NCI-H82 (cell line): ENCODE measurements around the gene DPH3.
"Not testable (repeated sequence)": the region's sequence is repeated elsewhere in the genome, so short reads cannot be mapped to it uniquely, and the experiment has no call there.

Experiments
- DNase-seq: peaks from one replicate; lab custom pipeline; 2025; lab: John Stamatoyannopoulos, UW

DPH3 gene

GRCh38 chr3:16264708-16265454 is at the start of gene DPH3, which contains the start of gene OXNAD1:
TSS of gene DPH3 (minus strand) at chr3:16264943. CDS start at chr3:16264876, 67 bp downstream.
TSS of gene OXNAD1 (plus strand) at chr3:16265212. CDS start at chr3:16270953, 5,741 bp downstream.
- peak; percentile 99 for DNase-seq

DNA sequence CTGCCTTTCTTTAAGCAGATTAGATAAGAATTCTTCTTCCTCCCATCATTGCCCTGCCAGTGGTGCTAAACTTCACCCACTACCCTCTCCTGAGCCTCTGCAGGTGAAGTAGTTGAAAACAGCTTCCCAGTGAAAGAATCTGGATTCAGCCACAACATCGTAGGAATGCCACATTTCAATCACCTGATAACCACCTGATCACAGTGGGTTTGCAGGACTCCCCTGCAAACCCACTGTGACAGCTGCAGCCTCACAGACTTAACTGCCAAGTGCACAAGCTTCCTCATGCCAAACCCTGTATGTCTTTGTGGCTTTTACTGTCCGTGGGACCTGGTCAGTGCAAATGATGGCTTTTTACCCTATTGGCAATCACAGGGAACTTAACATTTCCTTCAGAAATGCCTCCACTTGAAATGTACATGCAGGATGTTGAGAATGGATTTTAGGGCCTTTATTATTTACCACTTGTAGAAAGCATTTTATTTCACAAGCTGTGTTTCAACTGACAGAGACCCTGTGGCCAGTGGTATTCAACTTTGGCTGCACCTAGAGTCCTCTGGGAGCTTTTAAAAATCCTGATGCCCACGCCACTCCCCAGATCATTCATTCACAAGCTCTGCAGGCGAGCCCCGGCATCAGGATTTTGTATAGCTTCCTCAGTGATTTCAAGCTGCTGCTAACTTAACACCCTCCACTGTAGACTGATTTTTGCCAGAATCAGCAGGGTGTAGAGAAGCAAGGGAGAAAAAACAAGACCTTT is 49.3 kb upstream of the DPH3 start:
- DNase-seq, result no peak

DNA sequence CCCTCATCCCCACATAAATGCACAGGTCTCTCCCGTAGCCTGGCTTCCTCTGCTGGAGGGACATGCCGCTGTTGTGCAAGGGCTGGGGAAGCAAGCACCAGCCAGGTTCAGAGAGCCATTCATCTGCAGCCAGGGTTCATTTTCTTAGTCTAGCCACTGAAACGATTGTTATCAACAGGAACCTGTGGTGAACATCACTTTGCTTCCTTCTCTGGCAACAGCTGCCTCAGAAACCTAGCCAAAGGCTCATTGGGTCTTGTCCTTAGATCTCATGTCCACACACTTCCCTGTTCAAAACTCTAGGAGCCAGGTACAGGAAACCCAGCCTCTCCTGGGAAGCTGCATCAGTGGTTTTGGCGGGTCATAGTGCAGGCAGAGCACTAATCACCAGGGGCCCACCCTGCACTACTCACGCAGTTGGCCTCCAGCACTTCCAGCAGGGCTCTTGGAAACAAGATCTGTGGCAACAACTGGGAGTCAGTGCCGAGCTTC is 47.3 kb upstream of the DPH3 start:
- DNase-seq, result no peak

- DNase-seq, result not testable (repeated sequence)
Measured at GRCh38 chr3:16310486-16310885, 45.7 kb upstream of the DPH3 start.

DNA sequence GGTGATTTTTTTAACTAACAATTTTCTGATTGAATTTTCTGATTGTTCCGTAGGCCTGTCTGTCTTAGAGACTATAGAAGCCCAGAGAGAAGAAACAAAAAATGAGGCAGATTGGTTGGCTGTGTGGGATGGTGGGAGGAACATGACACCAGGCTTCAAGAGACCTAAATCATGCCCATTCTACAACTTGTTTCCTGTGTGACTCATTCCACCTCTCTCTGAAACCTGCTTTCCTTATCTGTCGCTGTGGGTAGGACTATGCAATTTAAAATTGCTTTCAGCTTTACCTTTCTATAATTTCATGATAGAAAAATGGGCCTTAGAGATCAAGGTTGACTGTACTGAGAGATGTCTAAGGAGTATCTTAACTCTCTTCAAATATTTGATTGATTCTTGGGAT is 44.8 kb upstream of the DPH3 start:
- no peak for DNase-seq

DNA sequence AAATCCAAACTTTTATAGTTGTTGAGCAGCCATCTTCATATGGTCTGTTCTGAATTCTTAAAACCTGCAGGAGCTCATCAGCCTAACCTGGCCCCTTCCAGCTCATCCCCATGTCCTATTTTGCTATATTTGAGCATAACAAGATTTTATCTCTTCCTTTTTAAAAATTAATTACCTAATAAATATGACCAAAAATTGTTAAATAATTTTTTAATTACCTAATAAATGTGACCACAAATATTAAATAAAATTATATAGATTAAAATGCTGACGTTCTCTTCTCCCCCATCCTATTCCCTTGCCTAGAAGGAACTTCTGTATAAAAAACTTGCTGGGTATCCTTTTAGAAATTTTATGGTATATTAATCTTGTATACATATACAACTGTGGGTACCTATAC is 44.0 kb upstream of the DPH3 start:
- DNase-seq, result no peak

DNA sequence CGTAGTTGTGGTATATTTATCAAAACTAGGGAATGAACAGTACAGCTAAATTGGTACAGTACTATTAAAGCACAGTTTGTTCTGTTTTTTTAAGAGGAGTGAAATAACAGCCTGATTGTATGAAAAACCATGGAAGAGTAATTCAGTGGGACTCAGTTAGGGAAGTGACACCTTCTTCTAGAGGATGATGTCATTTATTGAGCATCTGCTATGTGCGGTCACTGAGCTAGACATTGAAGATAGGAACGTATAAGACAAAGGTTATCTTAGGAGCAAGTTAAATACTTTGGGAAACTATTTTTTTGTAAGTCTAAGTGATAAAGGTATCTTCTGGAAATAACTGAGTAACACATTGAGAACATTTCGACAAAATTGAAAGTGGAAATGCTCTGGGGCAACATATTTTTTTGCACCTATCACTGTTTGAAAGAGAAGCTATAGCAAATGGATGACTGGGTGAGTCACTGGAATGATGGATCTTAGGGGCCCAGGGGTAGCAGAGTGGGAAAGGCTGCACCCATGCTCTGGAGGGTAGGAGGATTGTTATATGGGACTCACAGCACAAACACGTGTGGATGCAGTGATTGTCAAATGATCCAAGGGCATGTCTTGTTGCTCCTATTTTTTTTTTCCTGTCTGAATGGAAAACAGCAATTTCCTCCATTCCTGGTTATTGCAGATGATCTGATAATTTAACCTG is 43.2 kb upstream of the DPH3 start:
- DNase-seq, result no peak

GRCh38 chr3:16305111-16305541 is 40.4 kb upstream of the DPH3 start:
- no peak for DNase-seq

DNA sequence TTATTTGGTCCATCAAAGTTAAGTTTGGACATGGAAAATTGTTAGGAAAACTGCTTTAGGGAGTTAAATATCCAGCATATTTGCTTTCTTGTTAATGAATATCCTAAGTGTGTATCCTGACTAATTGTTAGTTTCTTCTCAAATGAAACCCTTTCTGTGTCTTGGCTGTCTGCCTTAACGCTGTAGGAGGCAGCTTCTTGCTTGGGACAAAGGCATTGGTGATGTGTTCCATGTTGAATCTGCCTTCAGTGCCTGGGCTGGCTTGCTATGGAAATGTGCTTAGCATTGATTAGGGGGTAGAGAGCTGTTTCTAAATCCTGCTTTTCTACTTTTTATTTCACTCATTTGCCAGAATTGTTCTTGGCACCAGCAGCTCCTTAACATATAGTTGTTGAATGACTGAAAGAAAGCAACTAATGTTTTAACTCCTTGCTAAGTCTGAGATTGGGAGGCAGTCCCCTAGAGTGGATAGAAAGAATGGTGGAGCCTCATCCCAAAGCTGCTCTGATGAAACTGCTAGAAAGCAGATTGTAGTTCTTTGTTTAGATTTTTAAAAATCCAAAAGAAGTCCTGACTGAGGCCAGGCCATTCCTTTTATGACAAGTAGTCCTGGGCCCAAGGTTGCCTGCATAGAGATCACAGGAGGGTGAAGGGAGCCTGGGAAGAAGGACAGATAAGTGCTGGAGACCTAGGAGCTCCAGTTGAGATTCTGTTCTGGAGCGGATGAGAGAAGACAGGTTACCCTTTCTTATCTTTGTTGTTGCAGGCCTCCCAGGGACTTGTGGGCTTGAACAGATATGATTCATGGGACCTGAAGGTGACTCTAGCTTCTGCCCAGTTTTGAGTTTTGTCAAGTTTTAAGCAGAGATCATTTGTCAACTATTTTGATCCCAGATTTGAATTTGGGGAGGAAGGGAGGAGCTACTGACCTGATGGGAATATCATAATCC is 39.6 kb upstream of the DPH3 start:
- DNase-seq, result no peak

DNA sequence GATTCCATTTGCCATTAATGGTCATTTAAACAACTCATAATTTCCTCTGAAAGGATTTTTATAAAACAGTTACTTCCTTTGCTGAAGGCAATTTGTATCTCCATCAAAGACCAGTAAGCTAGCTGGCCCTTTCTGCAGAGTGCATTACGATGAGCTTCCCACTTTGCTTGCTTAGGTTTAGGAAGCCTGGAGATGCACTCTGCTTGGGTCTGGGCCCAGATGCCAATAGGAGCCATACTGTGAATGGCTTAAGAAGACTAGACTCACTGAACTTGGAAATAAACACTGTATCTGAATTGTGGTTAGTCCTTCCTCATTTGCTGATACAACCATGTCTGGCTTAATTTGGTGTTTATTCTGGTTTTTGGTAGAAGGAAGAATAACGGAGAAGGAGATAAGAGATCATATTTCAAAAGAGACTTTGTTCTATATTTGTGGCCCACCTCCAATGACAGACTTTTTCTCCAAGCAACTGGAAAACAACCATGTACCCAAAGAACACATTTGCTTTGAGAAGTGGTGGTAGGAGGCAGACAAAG is 38.4 kb upstream of the DPH3 start:
- no peak for DNase-seq

GRCh38 chr3:16302082-16302631 is 37.4 kb upstream of the DPH3 start:
- DNase-seq, result no peak

- no peak for DNase-seq
Measured at GRCh38 chr3:16301507-16301906, 36.8 kb upstream of the DPH3 start.

- DNase-seq, result no peak
Measured at GRCh38 chr3:16300881-16301359, 36.2 kb upstream of the DPH3 start.

- no peak for DNase-seq
Measured at GRCh38 chr3:16300307-16300706, 35.6 kb upstream of the DPH3 start.

DNA sequence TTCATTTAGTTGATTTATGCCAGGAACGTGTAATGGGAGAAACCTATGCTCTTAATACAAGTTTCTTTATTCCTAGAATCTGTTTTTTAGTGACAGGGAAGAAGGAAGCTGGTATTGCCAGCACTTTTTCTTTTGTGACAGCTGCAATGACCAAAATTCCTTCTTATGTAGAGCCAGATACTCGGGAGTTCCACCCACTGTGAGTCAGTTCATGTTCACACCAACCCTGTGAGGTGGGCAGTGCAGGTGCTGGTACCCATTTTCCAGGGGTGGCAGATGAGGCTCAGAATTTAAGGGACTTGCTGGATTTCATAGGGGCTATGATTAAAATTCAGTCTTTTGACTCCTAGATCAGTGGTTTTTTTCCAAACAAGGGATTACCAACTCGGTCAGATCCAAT is 35.0 kb upstream of the DPH3 start:
- DNase-seq, result no peak

DNA sequence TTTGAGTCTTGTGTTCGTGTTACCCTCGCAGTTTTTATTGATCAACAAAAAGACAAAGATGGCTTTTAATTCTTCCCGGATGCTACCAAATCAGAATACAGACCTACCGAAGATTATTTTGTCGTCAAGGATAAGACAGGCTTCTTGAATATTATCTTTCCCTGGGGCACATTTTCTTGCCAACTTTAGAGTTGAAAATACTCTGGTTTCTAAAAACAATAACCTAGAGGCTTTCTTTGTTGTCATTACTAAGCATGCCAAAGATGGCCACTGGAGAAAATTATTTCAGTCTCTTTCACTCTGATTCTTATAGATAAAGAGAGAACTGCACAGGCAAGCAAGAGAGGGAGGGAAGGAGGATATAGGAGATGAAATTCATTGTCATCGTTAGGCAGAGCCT is 34.1 kb upstream of the DPH3 start:
- no peak for DNase-seq

DNA sequence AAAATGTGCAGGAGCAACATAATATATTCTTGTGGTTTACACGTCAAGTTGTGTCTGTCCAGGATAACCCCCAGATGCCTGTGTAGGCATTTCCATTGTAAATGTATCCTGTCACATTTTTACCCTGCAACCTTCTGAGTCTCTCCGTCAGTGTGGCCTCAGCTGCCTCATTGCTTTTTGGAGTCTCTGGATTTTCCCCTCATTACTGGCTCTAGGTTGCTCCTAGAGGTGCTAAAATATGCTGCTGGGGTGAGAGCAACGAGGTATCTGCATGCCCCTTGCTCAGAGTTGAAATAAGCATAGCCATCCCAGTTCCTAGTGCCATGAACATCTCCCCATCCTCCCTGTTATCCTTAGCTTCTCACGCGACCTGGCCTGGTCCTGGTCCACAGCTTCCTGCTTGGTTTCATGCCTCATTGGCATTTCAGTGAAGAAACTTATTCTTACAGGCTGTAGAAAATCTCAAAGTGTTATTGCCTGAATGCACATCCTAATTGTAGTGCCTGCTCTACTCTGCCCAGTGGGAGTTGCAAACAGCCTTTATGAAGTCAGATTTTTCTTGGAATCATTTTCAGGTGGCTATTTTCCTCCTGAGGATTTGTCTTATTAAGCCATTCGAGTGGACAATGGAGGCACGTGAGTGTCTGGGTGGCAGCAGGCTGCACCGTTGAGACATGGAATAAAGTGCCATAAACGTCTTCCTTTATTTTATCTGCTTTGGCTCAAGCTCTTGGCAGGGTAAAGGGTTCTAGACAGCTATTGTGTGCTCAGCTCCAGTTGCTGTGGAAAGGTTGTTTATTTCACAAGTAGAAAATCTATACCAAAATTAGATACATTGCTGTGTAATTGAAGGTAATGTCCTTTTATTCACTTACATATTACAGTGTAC is 33.5 kb upstream of the DPH3 start:
- DNase-seq, result no peak

DNA sequence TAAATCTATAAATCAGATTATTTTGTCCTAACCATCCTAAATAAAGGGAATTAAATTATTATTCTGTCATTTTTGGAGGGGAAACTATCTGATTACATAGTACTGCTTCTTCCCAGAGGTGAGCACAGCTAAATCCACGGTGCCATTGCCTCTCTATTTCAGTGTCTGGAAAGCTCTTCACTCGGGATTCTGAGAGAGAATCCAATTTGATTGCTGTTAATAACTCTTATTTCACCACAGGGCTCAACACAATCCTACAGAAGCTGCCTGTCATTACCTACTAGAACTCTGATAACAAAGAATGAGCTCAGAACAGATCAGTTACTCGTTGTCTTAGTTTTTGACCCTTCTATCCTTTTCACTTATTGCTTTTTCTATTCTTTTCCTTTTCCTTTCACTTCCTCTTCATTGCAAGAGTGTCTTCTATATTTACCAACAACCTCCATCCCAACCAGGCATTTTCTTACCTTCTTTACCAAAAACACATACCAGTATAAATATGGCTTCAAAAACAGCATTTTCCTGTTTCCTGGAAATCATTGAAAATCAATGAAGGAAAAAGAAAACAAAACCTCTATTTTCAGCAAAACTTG is 30.7 kb upstream of the DPH3 start:
- DNase-seq, result no peak

GRCh38 chr3:16294844-16295243 is 30.1 kb upstream of the DPH3 start:
- no peak for DNase-seq
